Measurements from ENCODE around the gene RUNX3. TPM values are rescaled to one million over a fixed set of nuclear protein-coding genes. Genes with fewer than 3 reads are reported as not detected.

RUNX3 gene
- polyA plus RNA-seq, 3 donors, result 4.4 to 27.9 (median 6.7) TPM

- 95% methylated on average over 5 of the region's 15 CpGs for WGBS (ENCODE audit: insufficient coverage)
- TF ChIP-seq, protein P1, sequence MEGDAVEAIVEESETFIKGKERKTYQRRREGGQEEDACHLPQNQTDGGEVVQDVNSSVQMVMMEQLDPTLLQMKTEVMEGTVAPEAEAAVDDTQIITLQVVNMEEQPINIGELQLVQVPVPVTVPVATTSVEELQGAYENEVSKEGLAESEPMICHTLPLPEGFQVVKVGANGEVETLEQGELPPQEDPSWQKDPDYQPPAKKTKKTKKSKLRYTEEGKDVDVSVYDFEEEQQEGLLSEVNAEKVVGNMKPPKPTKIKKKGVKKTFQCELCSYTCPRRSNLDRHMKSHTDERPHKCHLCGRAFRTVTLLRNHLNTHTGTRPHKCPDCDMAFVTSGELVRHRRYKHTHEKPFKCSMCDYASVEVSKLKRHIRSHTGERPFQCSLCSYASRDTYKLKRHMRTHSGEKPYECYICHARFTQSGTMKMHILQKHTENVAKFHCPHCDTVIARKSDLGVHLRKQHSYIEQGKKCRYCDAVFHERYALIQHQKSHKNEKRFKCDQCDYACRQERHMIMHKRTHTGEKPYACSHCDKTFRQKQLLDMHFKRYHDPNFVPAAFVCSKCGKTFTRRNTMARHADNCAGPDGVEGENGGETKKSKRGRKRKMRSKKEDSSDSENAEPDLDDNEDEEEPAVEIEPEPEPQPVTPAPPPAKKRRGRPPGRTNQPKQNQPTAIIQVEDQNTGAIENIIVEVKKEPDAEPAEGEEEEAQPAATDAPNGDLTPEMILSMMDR (IDR thresholded peaks at IDR 0.05), result no peak
Observed at GRCh38 chr1:24923485-24924113, 6.5 kb downstream of the RUNX3 start.

GRCh38 chr1:24921938-24922662 lies 8.0 kb downstream of the RUNX3 start:
- TF ChIP-seq, protein P1 (IDR thresholded peaks at IDR 0.05), result no peak
- H3K27ac ChIP-seq (ENCODE audit: low read depth in 1 of 2, low read length in 2 of 2), result no peak overlapping the region
- intact Hi-C loops (cut with micrococcal nuclease), result no loop called here
- H3K4me1 ChIP-seq (ENCODE audit: control insufficient read depth in 1 of 2, insufficient read depth in 2 of 2, low read length in 2 of 2), result peaks cover 1 to 11% of the 10 kb centered on the region in 2 donors
- peaks cover 0 to 5% of the 10 kb centered on the region in 2 donors for H3K27me3 ChIP-seq (ENCODE audit: control insufficient read depth in 2 of 2, insufficient read depth in 2 of 2, low read length in 2 of 2)
- Mint-ChIP-seq H3K4me3 (no peak overlapping the region), H3K4me1 (peaks cover 14% of the 10 kb centered on the region), H3K27ac (no peak overlapping the region), H3K27me3 (ENCODE audit: low read depth in 3 of 3) (peaks cover 0 to 13% (median 8%) of the 10 kb centered on the region in 3 donors), H3K36me3 (peaks cover 50 to 80% of the 10 kb centered on the region in 2 donors), H3K9me3 (no peaks in the 10 kb centered on the region)
- DNase-seq, result no peak
- H2AFZ ChIP-seq (ENCODE audit: insufficient read depth, low read depth, low read length, poor library complexity, severe bottlenecking), result no peak overlapping the region
- peaks cover 15 to 74% of the 10 kb centered on the region in 2 donors for H3K36me3 ChIP-seq (replicated peaks in 1 of 2; ENCODE audit: control insufficient read depth in 1 of 2, insufficient read depth in 2 of 2, low read length in 2 of 2)
- no peaks in the 10 kb centered on the region for H3K9me3 ChIP-seq (replicated peaks in 1 of 2; ENCODE audit: control insufficient read depth in 1 of 2, insufficient read depth in 1 of 2, low read length in 2 of 2)
- H4K20me1 ChIP-seq (ENCODE audit: insufficient read depth, low read length), result peaks cover 99% of the 10 kb centered on the region
- no peak overlapping the region for H3K4me2 ChIP-seq (replicated peaks; ENCODE audit: extremely low read depth, low read length, poor library complexity, severe bottlenecking)
- H3K4me3 ChIP-seq (replicated peaks in 1 of 3; ENCODE audit: low read depth in 2 of 3, low read length in 3 of 3), result no peak overlapping the region
- no peak overlapping the region for H3K9ac ChIP-seq (ENCODE audit: insufficient read depth, low read length, poor library complexity, severe bottlenecking)
- no peaks in the 10 kb centered on the region for H3K79me2 ChIP-seq (ENCODE audit: insufficient read depth, low read length)
- 100% methylated on average over 6 of the region's 9 CpGs for WGBS (ENCODE audit: insufficient coverage)

More at GRCh38 chr1:24923485-24924113, 6.5 kb downstream of the RUNX3 start:
- H3K36me3 ChIP-seq (replicated peaks in 1 of 2; ENCODE audit: control insufficient read depth in 1 of 2, insufficient read depth in 2 of 2, low read length in 2 of 2), result peaks cover 9 to 59% of the 10 kb centered on the region in 2 donors
- DNase-seq, result no peak
- Mint-ChIP-seq H3K27me3 (ENCODE audit: low read depth in 3 of 3) (peaks cover 11 to 25% (median 20%) of the 10 kb centered on the region in 3 donors), H3K36me3 (peaks cover 44 to 75% of the 10 kb centered on the region in 2 donors), H3K27ac (peak overlapping the region in 2 of 7 donors; percentile 30 to 72), H3K9me3 (peaks cover 0 to 8% (median 0%) of the 10 kb centered on the region in 7 donors), H3K4me3 (no peak overlapping the region), H3K4me1 (peaks cover 25% of the 10 kb centered on the region)
- intact Hi-C loops (cut with micrococcal nuclease), result no loop called here
- H3K27ac ChIP-seq (ENCODE audit: low read depth in 1 of 2, low read length in 2 of 2), result no peak overlapping the region
- H4K20me1 ChIP-seq (ENCODE audit: insufficient read depth, low read length), result peaks cover 99% of the 10 kb centered on the region
- no peak overlapping the region for H2AFZ ChIP-seq (ENCODE audit: insufficient read depth, low read depth, low read length, poor library complexity, severe bottlenecking)
- H3K4me1 ChIP-seq (ENCODE audit: control insufficient read depth in 1 of 2, insufficient read depth in 2 of 2, low read length in 2 of 2), result peaks cover 15 to 25% of the 10 kb centered on the region in 2 donors
- H3K4me3 ChIP-seq (replicated peaks in 1 of 3; ENCODE audit: low read depth in 2 of 3, low read length in 3 of 3), result no peak overlapping the region
- H3K9ac ChIP-seq (ENCODE audit: insufficient read depth, low read length, poor library complexity, severe bottlenecking), result no peak overlapping the region
- H3K79me2 ChIP-seq (ENCODE audit: insufficient read depth, low read length), result no peaks in the 10 kb centered on the region
- peaks cover 0 to 20% of the 10 kb centered on the region in 2 donors for H3K27me3 ChIP-seq (ENCODE audit: control insufficient read depth in 2 of 2, insufficient read depth in 2 of 2, low read length in 2 of 2)
- no peak overlapping the region for H3K4me2 ChIP-seq (replicated peaks; ENCODE audit: extremely low read depth, low read length, poor library complexity, severe bottlenecking)
- H3K9me3 ChIP-seq (replicated peaks in 1 of 2; ENCODE audit: control insufficient read depth in 1 of 2, insufficient read depth in 1 of 2, low read length in 2 of 2), result no peaks in the 10 kb centered on the region
